ENCODE data around the gene ALK.

Gene ALK

DNA sequence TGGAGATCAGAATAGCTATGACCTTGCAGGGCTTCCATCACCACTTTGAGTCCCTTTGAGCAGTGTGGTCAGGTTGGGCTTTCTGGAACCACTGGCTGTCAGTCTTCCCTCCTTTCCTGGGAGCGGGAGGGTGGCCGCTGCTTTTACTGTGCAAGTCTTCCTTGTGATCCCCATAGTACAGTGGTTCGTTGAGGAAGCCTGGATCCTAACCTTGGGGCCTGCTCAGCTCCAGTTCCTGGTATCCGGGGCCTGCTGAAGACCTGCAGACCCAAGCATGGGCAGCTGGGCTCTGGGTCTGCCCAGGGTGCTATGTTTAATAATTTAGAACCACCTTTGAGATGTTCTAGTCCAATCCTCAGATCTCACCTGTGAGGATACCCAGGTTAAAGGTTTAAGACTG, 702.0 kb downstream of the ALK start:
- DNase-seq (ENCODE audit: low spot score), result no peak
- TF ChIP-seq, protein P1, sequence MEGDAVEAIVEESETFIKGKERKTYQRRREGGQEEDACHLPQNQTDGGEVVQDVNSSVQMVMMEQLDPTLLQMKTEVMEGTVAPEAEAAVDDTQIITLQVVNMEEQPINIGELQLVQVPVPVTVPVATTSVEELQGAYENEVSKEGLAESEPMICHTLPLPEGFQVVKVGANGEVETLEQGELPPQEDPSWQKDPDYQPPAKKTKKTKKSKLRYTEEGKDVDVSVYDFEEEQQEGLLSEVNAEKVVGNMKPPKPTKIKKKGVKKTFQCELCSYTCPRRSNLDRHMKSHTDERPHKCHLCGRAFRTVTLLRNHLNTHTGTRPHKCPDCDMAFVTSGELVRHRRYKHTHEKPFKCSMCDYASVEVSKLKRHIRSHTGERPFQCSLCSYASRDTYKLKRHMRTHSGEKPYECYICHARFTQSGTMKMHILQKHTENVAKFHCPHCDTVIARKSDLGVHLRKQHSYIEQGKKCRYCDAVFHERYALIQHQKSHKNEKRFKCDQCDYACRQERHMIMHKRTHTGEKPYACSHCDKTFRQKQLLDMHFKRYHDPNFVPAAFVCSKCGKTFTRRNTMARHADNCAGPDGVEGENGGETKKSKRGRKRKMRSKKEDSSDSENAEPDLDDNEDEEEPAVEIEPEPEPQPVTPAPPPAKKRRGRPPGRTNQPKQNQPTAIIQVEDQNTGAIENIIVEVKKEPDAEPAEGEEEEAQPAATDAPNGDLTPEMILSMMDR (IDR thresholded peaks at IDR 0.05; ENCODE audit: extremely low read depth, missing control alignments), result no peak

DNA sequence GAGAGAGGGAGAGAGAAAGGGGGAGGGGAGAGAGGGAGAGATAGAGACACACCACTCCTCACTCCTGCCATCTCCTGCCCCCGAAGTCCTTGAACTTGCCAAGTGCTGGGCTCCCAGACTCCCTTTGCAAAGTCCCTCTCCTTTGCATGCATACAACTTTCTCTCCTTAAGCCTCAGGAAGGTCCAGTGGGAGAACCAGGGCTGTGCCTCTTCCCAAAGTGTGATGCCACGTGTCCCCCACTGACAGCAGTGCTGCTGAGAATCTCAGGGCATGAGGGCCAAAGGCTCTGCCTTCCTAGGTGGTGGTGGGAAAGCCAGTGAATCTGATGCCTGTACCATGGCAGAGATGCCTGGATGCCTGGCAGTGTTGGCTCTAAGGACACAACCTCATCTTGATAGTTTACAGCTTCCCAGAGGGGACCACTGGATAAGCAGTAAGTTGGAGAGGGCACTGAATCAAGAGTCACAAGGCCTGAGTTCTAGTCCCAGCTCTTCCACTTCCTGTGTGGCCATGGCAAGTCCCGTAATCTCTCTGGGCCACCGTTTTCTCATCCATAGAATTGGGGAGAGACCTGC, 702.7 kb downstream of the ALK start:
- TF ChIP-seq, protein P1 (IDR thresholded peaks at IDR 0.05; ENCODE audit: extremely low read depth, missing control alignments), result no peak
- DNase-seq (ENCODE audit: low spot score), result no peak

DNA sequence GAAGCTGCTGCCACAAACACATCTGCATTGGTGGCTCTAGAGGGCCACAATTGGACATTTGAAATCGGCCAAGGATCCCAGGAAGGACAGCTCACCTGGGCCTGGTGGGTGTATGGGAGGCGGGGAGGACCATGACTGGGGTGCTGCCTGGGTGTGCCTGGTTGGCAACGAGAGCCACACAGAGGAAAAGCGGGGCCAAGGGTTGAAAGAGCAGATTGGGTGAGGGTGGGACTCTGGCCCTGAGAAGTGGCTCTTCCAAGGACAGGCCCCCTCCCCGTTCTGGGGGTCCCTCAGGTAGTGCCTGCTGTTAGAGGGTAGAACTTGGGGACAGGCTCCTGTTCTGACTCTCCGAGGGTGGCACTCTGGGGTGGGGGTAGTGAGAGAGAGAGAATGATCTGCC, 703.3 kb downstream of the ALK start:
- DNase-seq (ENCODE audit: low spot score), result no peak
- TF ChIP-seq, protein P1 (IDR thresholded peaks at IDR 0.05; ENCODE audit: extremely low read depth, missing control alignments), result no peak

DNA sequence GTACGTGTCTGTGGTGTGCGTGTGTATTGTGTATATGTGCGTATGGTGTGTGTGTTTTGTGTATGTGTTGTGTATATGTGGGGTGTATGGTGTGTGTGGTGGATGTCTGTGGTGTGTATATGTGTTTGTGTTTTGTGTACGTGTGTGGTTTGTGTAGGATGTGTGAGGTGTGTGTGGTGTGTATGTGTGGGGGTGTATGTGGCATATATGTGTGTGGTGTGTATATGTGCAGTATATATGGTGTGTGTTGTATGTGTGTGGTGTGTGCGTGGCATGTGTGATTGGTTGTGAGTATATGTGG, 704.8 kb downstream of the ALK start:
- TF ChIP-seq, protein P1 (IDR thresholded peaks at IDR 0.05; ENCODE audit: extremely low read depth, missing control alignments), result no peak
- DNase-seq (ENCODE audit: low spot score), result no peak

DNA sequence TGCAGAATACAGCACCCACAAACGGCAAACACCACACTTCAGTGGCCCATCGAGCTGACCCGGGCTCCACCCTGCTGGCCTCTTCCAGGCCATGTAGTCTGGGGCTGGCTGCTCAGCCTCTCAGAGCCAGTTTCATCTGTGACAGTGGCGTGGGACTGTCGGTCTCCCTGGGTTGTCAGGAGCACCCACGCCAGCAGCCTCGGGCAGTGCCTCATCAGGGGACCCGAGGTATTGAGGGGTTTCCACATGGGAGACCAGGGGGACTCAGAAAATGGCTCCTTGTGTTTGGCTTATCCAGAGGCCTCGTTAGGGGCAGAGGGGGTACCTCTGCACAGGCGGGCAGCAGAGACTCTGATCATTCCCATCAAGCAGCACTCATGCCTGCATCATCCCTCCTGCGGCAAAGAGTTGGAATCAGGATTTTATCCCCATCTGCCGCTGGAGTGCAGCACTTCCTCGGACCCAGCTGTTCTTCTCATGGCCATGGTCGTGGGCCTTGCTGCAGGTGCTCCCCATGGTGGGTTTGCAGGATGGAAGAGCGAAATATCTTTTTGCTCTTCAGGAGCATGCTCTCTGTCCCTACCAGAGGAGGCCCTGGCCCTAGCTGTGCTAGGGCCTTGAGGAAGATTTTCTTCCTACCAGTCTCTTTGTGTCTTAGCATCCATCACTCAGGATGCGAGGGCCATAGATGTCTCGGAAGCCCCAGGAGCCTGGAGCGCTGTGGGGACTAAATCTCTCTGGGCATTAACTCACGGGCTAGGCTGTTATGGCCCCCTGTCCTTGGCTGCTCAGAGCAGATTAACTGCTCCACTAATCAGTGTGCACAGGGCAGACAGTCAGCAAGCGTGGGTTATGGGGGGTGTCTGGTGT, 705.4 kb downstream of the ALK start:
- TF ChIP-seq, protein P1 (IDR thresholded peaks at IDR 0.05; ENCODE audit: extremely low read depth, missing control alignments), result no peak

DNA sequence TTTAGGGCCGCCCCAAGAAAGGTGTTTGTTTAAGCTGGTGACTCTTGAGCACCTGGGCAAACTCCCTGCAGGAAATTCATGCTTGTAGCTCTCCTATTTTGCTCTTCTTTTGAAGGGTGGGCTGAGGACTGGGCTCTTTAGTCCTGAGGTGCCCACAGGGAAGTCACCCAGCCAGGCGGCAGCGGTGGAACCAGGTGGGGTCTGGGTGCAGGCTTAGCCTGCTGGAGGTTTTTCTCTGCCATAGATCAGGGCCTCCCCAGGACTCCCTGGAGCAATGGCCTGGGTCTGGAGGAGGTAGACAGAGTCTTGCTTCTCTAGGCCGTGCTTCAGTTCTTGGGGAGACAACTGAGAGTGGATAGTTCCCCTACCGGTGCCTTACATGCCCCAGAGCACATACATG, 706.3 kb downstream of the ALK start:
- TF ChIP-seq, protein P1 (IDR thresholded peaks at IDR 0.05; ENCODE audit: extremely low read depth, missing control alignments), result no peak
- no peak for DNase-seq (ENCODE audit: low spot score)

More for the DNA sequence above, 705.4 kb downstream of the ALK start:
- no peak for DNase-seq (ENCODE audit: low spot score)

DNA sequence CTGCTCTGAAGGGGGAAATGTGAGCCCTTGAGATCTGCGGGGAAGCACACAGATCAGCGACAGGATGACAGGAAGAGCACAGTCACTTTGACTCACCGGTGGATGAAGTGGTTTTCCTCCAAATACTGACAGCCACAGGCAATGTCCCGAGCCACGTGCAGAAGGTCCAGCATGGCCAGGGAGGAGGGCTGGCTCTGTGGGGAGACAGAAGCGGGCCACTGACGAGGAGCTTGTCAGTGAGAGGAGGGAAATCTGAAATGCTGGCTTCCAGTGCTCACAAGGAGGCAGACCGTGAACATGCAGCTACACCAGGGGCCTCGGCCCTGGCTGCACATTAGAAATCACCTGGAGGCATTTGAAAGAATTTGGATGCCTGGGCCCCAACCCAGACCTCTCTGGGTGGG, 707.5 kb downstream of the ALK start:
- TF ChIP-seq, protein P1 (IDR thresholded peaks at IDR 0.05; ENCODE audit: extremely low read depth, missing control alignments), result no peak
- no peak for DNase-seq (ENCODE audit: low spot score)

Measured in GM20000 (cell line).